PC-3 (cell line): ENCODE data around the gene ZNF385B.

ENCODE experiments used
- EZH2 ChIP-seq: fragments of 300-600 bp; sonication (generic); IDR thresholded peaks from one replicate; pipeline ENCODE4 v1.6.1; 2017; ENCODE audit warnings: antibody characterized with exemption, mild to moderate bottlenecking, low read length; ENCODE audit not compliant: unreplicated experiment
- EZH2phosphoT487 ChIP-seq: fragments of 300-600 bp; sonication (generic); IDR thresholded peaks from 2 replicates; pipeline ENCODE4 v1.6.1; 2018; ENCODE audit warnings: mild to moderate bottlenecking, antibody characterized with exemption, low read length, borderline replicate concordance
- TF ChIP-seq, protein P1 (sequence below): fragments of 300-600 bp; sonication (generic); conservative IDR thresholded peaks from 2 replicates; pipeline ENCODE4 v1.5.1; 2017; ENCODE audit warnings: antibody characterized with exemption, low read depth, mild to moderate bottlenecking, low read length

DNA sequence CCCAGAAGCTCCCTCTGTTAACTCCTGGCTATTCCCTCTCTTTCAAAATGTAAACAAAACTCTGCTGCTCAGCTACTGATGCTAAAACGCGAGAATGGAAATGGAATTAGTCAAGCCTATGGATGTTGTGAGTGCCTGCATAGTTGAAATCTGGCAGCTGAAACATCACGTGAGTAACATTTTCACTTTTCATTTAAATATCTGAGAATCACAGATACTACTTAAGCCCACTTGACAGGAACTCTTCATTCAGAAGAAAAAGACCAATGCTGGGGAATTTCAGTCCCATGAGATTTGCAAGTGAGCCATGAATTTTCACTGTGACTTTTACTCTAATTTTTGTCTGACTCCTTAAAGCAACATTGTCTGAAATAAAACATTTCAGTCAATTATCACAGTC is 381.5 kb downstream of the ZNF385B start:
- TF ChIP-seq, protein P1, sequence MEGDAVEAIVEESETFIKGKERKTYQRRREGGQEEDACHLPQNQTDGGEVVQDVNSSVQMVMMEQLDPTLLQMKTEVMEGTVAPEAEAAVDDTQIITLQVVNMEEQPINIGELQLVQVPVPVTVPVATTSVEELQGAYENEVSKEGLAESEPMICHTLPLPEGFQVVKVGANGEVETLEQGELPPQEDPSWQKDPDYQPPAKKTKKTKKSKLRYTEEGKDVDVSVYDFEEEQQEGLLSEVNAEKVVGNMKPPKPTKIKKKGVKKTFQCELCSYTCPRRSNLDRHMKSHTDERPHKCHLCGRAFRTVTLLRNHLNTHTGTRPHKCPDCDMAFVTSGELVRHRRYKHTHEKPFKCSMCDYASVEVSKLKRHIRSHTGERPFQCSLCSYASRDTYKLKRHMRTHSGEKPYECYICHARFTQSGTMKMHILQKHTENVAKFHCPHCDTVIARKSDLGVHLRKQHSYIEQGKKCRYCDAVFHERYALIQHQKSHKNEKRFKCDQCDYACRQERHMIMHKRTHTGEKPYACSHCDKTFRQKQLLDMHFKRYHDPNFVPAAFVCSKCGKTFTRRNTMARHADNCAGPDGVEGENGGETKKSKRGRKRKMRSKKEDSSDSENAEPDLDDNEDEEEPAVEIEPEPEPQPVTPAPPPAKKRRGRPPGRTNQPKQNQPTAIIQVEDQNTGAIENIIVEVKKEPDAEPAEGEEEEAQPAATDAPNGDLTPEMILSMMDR: no peak
- TF ChIP-seq EZH2 (no peak), EZH2phosphoT487 (no peak)
